ENCODE measurements around the gene DLL1. TPM values are rescaled to one million over a fixed set of nuclear protein-coding genes. Genes with fewer than 3 reads are reported as not detected.

DLL1 gene
- total RNA-seq, 4 donors from 2014 or later: 16.3 to 89.1 (median 32.3) TPM

DNA sequence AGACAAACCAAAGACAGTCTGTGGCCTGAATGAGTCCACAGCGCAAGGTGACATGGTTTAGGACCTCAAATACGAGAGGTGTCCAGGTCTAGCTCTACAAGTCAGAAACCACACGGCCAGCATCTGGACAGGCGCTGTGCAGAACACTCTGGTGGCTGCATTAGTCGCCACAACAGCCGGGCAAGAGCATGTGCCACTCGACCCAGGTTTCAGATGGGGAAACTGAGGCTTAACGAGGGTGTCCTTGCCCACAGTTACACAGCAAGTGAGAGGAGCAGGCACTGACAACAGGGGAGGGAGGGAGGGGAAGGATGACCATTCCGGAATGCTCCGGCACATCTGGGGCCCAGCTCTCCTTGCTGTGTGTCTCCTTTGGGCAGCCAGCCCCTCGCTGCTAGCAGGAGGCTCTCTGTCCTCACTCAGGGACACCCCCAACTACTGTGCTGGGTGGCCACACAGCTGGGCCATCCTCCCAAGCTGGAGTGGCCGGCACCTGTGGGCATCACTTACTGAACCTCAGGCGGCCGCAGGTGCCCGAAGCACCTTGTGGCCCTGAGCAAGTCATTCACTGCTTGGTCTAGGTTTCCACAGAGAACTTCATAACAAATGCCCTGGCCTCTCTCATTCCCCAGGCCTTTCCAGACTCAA, 6.6 kb downstream of the DLL1 start:
- peaks cover 0 to 13% (median 5%) of the 10 kb centered on the region in 4 donors for H3K4me1 ChIP-seq
- peaks cover 0 to 19% (median 0%) of the 10 kb centered on the region in 3 donors for H3K36me3 ChIP-seq
- H3K4me3 ChIP-seq: no peak overlapping the region
- TF ChIP-seq, protein P1, sequence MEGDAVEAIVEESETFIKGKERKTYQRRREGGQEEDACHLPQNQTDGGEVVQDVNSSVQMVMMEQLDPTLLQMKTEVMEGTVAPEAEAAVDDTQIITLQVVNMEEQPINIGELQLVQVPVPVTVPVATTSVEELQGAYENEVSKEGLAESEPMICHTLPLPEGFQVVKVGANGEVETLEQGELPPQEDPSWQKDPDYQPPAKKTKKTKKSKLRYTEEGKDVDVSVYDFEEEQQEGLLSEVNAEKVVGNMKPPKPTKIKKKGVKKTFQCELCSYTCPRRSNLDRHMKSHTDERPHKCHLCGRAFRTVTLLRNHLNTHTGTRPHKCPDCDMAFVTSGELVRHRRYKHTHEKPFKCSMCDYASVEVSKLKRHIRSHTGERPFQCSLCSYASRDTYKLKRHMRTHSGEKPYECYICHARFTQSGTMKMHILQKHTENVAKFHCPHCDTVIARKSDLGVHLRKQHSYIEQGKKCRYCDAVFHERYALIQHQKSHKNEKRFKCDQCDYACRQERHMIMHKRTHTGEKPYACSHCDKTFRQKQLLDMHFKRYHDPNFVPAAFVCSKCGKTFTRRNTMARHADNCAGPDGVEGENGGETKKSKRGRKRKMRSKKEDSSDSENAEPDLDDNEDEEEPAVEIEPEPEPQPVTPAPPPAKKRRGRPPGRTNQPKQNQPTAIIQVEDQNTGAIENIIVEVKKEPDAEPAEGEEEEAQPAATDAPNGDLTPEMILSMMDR (IDR thresholded peaks at IDR 0.05): no peak
- TF ChIP-seq POLR2A (IDR thresholded peaks at IDR 0.05): no peak
- peaks cover 0 to 3% of the 10 kb centered on the region in 2 donors for H3K27me3 ChIP-seq
- peak in 2 of 3 donors; percentile 29 to 42 for DNase-seq
- H3K27ac ChIP-seq: no peak overlapping the region
- H3K9me3 ChIP-seq: no peaks in the 10 kb centered on the region

DNA sequence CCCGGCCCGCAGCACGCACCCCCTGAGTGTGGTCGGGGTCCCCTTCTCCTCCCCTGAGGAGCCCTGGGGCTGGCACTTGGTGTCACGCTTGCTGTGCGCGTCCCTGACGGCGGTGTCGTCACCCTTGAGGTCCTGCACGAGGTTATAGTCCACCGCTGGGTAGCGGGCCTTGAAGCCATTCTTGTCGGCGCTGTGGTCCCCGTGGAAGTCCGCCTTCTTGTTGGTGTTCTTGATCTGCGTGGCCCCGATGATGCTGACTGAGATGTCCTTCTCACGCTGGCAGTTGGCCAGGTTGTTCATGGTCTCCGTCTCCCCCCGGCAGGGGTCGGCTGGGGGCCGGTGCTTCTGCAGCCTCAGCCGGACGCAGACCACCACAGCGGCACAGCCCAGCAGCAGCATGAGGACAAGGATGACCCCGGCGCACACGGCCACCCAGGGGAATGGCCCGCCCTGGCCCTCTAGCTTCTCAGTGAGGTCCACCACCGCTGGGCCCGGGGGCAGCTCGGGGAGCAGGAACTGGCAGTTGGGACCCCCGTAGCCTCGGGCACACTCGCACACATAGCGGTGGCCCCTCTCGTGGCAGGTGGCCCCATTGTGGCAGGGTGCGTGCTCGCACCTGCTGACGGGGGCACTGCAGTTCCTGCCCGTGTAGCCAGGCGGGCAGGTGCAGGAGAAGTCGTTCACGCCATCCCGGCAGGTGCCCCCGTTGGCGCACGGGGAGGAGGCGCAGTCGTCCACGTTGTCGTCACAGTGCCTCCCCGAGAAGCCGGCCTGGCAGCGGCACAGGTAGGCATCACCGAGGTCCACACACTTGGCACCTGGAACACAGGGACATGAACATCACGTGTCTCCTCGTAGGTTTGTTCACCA, 7.4 kb downstream of the DLL1 start:
- H3K9me3 ChIP-seq: no peaks in the 10 kb centered on the region
- H3K27ac ChIP-seq: no peak overlapping the region
- no peak for TF ChIP-seq POLR2A (IDR thresholded peaks at IDR 0.05)
- TF ChIP-seq, protein P1 (IDR thresholded peaks at IDR 0.05): no peak
- H3K4me1 ChIP-seq: peaks cover 0 to 5% (median under 1%) of the 10 kb centered on the region in 4 donors
- H3K36me3 ChIP-seq: peaks cover 0 to 19% (median 0%) of the 10 kb centered on the region in 3 donors
- H3K27me3 ChIP-seq: no peaks in the 10 kb centered on the region
- no peak overlapping the region for H3K4me3 ChIP-seq
- peak in 2 of 3 donors; percentile 42 to 44 for DNase-seq

DNA sequence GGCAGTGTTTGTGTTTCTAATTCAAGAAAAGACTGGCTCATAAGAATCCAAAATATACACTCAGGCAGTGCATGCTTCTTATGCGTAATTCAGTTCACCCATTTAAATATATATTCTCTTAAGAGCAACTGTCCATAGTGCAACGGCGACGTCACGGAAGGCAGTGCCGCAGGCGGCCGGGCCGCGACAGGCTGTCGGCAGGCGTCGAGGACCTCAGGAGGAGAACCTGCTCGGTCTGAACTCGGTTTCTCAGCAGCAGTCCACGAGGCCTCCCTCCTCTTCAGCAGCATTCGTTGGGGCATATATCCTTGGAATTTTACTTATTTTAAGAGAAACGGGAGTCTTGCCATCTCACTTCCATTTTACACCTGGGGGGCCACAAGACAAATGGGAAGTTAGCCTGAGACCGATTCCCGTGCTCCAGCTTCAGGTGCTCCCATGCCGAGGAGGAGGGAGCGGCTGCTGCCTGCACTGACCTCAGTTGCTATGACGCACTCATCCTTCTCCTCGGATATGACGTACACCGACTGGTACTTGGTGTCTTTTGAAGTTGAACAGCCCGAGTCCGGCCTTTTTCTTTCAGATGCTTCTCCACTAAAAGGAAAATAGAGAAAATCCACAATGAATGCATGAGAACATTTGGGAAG, 8.2 kb downstream of the DLL1 start:
- no peak overlapping the region for H3K4me3 ChIP-seq
- DNase-seq: peak in 1 of 3 donors; percentile 33
- H3K27ac ChIP-seq: no peak overlapping the region
- peaks cover 0 to 12% (median 0%) of the 10 kb centered on the region in 3 donors for H3K36me3 ChIP-seq
- no peaks in the 10 kb centered on the region for H3K9me3 ChIP-seq
- H3K4me1 ChIP-seq: no peaks in the 10 kb centered on the region
- H3K27me3 ChIP-seq: no peaks in the 10 kb centered on the region
- TF ChIP-seq, protein P1 (IDR thresholded peaks at IDR 0.05): no peak
- TF ChIP-seq POLR2A (IDR thresholded peaks at IDR 0.05): no peak

DNA sequence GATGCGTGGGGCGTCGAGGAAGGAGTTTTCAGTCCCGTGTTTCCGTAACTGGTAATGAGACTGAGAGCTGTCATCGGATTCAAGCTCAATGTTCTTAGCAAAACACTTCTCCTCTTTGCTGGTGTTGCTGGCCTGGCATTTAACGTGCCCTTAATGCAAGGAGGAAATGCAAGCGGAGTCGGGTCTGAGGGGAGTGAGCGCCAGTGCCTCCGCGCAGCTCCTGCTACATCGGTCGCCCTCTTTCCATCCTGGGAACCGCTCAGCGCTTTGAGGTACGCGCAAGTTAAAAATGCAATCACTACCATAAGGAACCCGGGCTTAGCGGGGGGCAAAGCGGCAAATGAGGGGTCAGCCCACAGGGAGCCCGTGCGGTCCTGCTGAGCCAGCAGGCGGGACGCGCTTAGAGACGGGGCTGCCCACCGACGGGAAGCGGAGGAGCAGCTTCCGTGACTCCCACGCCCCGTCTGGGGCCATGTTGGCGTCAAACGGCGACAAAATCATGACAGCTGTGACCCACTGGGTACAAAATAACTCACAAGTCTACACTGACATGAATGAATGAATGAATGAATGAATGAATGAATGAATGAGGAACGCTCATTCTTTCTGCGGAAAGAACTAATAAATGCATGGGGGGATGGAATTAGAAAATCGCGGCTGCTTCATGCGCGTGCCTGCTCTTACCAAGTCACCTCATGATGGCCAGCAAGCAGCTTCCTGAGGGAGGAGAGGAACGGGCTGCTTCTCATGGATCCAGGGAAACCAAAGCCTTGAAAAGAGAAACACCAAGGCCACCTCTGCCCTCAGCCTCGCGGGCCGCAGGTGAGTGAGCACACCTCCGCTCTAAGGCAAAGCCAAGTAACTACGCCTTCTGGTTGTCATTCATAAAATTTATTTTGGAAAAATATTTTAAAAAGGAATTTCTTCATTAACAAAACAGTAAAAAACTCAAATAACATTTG, 9.3 kb downstream of the DLL1 start:
- peak in 2 of 3 donors; percentile 39 to 40 for DNase-seq
- H3K27me3 ChIP-seq: no peaks in the 10 kb centered on the region
- H3K27ac ChIP-seq: peak overlapping the region in 1 of 4 donors; percentile 5
- H3K4me1 ChIP-seq: peaks cover 0 to 4% (median 0%) of the 10 kb centered on the region in 4 donors
- H3K36me3 ChIP-seq: peaks cover 0 to 11% (median 0%) of the 10 kb centered on the region in 3 donors
- no peaks in the 10 kb centered on the region for H3K9me3 ChIP-seq
- TF ChIP-seq POLR2A (IDR thresholded peaks at IDR 0.05): no peak
- TF ChIP-seq, protein P1 (IDR thresholded peaks at IDR 0.05): no peak
- no peak overlapping the region for H3K4me3 ChIP-seq
